Measurements from ENCODE around the gene ZNF549.

ZNF549 gene

DNA sequence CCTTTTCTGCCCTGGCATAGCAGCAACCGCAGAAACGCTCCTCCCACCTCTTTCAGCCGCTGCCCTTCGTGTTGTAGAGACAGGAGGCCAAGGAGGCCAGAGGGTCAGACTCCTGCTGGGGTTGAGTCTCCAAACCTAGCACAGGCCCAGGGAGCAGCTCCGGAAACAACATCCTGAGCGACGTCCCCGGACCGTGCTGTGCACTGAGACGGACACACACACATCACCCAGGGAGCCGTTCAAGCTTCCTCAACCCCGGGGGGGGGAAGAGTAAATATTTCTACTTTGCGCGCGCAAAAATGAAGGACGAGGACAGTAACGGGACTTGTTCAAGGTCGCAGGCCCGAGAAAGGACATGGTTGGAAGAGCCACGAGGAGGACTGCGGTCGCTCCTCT lies 31.9 kb downstream of the ZNF549 start:
- H3K4me3 ChIP-seq (replicated peaks in 1 of 2; ENCODE audit: low read depth in 2 of 2, low read length in 2 of 2) = peak overlapping the region; percentile 98 to 99
- TF ChIP-seq, protein P1, sequence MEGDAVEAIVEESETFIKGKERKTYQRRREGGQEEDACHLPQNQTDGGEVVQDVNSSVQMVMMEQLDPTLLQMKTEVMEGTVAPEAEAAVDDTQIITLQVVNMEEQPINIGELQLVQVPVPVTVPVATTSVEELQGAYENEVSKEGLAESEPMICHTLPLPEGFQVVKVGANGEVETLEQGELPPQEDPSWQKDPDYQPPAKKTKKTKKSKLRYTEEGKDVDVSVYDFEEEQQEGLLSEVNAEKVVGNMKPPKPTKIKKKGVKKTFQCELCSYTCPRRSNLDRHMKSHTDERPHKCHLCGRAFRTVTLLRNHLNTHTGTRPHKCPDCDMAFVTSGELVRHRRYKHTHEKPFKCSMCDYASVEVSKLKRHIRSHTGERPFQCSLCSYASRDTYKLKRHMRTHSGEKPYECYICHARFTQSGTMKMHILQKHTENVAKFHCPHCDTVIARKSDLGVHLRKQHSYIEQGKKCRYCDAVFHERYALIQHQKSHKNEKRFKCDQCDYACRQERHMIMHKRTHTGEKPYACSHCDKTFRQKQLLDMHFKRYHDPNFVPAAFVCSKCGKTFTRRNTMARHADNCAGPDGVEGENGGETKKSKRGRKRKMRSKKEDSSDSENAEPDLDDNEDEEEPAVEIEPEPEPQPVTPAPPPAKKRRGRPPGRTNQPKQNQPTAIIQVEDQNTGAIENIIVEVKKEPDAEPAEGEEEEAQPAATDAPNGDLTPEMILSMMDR (IDR thresholded peaks at IDR 0.05; ENCODE audit: low read depth, low read length) = no peak
- peak; percentile 23 to 31 for DNase-seq (ENCODE audit: low read depth in 2 of 2)

DNA sequence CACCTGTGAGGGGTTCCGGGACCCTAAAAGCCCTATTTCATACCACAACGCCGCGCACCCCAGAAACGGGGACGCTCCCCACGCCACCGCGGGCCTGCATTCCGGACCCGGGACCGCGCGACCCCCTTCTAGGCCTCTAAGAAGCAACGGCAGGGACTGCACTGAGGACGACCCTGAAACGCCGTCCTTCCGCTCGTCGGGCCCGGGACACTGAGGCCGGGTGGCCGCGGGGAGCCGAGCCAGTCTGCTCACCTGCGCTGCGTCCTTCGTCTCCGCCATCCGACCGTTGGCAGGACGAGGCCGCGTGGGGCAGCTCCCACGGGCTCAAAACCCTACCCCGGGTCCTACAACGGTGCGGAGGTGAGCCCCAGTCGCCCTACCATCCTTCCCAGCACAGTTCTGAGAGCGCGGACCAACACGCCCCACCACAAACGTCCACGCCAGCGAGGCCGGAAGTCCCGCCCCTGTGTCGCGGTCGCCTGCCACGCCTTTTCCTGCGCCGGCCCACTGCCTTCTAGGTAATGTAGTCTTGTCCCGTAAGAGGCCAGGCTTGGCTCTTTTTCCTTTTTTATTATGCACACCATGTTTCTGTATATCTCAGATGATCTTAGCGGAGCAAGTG lies 32.4 kb downstream of the ZNF549 start, which contains the start of gene ZNF550:
Gene ZNF550, minus strand, starts transcription at position 460 of the 622 bp plus-strand sequence. Its CDS starts 181 bp downstream, at position 279.
- peak within 1 kb of the TSS; percentile 98 to 99 for H3K4me3 ChIP-seq (replicated peaks in 1 of 2; ENCODE audit: low read depth in 2 of 2, low read length in 2 of 2)
- TF ChIP-seq, protein P1 (IDR thresholded peaks at IDR 0.05; ENCODE audit: low read depth, low read length) = no peak
- peak; percentile 91 to 93 for DNase-seq (ENCODE audit: low read depth in 2 of 2)

DNA sequence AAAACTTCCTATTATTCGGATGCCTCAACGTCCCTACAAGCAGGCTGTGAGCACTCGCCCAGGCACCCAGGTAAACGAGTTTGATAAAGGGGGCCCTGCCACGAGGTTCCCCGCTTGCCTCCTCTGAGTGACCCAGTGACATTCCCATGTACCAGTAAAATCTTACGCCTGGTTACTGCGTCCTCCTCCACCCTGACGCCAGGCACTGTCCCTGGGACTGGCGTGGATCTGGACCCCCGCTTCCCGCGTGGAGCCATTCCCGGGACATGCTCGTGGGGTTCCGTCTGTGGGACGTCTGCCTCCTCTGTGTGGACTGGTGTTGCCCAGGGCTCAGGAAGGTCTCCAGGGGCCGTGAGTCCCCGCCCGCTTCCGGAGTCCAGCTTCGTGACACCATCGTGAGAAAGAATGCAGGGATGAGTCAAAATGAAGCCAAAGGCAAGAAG lies 32.9 kb downstream of the ZNF549 start:
- peak; percentile 63 to 93 for DNase-seq (ENCODE audit: low read depth in 2 of 2)
- TF ChIP-seq, protein P1 (IDR thresholded peaks at IDR 0.05; ENCODE audit: low read depth, low read length) = no peak
- H3K4me3 ChIP-seq (replicated peaks in 1 of 2; ENCODE audit: low read depth in 2 of 2, low read length in 2 of 2) = peak overlapping the region; percentile 98 to 99

DNA sequence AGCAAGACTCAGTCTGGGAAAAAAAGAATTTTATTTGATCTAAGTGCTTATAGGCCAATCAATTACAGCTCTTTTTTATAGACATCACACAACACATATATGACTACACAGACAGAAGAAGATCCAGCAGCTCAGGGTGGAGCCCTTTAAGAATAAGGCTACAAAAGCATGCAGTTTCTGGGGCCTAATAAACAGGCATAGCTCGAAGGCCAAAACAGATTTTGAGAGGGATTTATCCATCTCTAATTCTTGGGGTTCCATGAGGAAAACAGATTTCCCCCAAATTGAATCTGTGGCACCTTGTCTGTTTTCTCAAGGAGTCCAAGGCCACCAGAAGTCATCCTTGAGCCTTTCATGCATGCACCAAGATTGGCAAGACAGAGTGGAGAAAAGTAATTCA lies 36.4 kb downstream of the ZNF549 start:
- no peak overlapping the region for H3K4me3 ChIP-seq (replicated peaks in 1 of 2; ENCODE audit: low read depth in 2 of 2, low read length in 2 of 2)
- no peak for DNase-seq (ENCODE audit: low read depth in 2 of 2)
- TF ChIP-seq, protein P1 (IDR thresholded peaks at IDR 0.05; ENCODE audit: low read depth, low read length) = no peak

DNA sequence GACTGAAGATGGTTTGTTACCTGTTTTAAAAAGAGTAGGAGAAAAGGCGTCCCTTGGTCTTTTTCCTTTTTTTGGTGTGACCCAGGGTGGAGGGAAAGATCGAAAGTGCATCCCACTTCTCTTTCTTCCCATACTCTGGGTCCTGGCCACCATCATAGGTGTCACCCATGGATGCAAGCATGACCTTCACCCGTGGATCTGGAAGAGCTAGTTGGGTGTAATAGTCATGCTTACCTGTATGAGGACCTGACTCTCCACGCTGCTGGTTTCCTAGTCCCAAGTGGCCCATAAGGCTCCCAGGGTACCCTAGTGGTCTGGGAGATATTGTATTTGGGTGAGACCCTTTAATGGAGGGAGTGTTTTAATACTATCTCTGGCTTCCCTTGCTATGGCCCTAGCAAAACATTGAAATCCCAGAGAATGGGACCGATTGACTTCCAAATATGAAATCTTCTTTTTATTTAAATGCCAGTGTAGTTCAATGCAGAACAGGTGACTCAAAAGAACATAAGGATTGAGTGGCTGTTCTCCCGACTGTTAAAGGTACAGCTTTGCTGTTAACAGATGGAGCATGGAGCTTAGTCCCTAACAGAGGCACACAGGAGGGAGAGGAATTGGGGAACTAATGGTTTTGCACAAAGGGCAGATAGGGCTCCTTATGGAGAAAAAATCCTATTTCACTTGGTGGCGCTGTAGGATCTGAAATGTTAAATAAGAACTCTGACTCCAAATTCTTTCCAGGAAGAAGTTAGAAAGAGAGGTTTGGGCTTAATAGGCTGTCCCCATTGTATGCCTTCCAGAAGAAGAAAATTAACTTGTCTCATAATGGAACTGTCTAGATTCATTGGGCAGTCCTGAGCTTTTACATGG lies 39.5 kb downstream of the ZNF549 start:
- no peak overlapping the region for H3K4me3 ChIP-seq (replicated peaks in 1 of 2; ENCODE audit: low read depth in 2 of 2, low read length in 2 of 2)
- DNase-seq (ENCODE audit: low read depth in 2 of 2) = peak; percentile 49 to 56
- TF ChIP-seq, protein P1 (IDR thresholded peaks at IDR 0.05; ENCODE audit: low read depth, low read length) = no peak

- no peak overlapping the region for H3K4me3 ChIP-seq (replicated peaks in 1 of 2; ENCODE audit: low read depth in 2 of 2, low read length in 2 of 2)
- TF ChIP-seq, protein P1 (IDR thresholded peaks at IDR 0.05; ENCODE audit: low read depth, low read length) = no peak
- DNase-seq (ENCODE audit: low read depth in 2 of 2) = no peak
Measured at GRCh38 chr19:57570707-57571106, 43.6 kb downstream of the ZNF549 start.
